Stimulated activated CD4-positive, alpha-beta T cell treated with anti-CD3 and anti-CD28 coated beads, Interleukin-4, amount 100 ng/mL, for 1 hour (primary cell): ENCODE results near the gene ATP10A.

ENCODE experiments used
- DNase-seq: peaks from one replicate; pipeline ENCODE4 v3.0.0-alpha.2; 2020

Gene ATP10A

GRCh38 chr15:25824618-25825017 lies 38.5 kb downstream of the ATP10A start:
- no peak for DNase-seq

DNA sequence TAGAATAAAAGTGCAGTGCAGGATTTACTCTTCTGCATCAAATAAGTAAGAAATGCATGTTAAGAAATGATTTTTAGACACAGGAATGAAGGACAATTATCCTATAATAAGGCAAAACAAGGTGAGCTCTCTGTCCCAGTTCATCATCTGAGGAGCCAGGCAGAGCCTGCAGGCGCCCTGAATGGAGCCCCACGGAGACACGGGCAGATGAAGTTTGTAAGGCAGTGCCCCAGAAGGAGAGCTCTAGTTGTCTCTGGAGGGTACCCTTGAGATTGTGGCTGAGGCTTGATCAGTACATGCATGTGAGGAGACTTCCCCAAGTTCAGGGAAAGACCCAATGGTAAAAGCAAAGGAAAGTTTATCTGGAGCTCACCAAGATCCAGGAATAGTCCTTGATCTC lies 50.3 kb downstream of the ATP10A start:
- DNase-seq: no peak

DNA sequence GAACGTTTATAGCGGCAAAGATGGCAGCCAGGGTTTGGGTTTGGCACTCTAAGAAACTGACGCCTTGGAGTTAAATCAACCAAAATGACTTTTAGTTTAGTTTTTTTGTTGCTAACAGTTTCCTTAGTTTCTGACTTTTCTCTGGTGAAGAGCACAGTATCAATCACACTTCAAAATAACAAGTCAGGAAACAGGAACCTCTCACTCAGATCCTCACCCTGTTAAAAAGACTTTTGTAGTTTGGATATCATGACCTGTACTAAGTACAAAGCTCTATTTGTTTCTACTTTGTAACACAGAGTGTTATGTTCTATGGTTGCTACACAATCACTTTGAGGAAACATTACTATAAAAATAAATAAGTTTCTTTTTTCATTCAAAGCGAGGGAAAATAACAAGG lies 51.1 kb downstream of the ATP10A start:
- DNase-seq: no peak

- no peak for DNase-seq
Observed at GRCh38 chr15:25811481-25811906, 51.6 kb downstream of the ATP10A start.

DNA sequence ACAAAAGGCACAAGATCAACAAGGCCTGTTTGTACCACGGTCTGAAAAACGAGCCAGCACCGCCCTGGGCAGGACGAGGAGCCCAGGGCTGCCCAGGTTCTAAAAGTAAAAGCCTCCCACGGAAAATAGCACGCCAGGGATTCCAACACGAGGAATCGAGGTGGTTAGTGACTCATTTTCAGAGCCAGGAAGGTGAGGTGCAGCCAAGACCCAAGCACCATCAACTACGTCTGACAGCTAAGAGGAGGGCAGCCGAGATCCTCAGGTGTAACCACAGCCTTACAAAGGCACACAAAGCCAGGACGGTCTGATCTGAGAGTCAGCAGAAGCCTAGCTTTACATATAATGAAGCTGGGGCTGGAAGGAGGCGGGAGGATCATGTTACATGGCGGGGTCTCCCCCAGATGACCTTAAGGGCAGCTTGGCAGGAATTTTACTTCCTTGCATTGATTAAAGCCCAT lies 52.5 kb downstream of the ATP10A start:
- DNase-seq: no peak

DNA sequence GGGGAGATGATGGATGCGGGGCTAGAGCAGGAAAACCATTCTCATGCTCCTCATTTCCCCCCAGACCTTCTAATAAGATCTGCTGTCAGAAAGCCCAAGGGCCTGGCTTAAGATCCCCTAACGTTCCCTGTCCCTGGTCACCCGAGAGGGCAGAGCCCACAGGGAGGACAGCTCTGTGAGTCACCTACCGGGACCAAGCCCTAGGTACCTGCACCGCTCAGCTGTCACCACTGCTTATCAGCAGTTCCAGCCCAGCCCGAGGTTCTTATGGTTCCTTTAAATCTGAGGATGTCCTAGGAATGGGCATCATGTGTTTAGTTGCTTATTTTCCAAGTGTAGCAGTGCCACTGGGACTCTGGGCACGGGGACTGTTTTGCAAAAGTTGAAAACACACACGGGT lies 53.0 kb downstream of the ATP10A start:
- no peak for DNase-seq

DNA sequence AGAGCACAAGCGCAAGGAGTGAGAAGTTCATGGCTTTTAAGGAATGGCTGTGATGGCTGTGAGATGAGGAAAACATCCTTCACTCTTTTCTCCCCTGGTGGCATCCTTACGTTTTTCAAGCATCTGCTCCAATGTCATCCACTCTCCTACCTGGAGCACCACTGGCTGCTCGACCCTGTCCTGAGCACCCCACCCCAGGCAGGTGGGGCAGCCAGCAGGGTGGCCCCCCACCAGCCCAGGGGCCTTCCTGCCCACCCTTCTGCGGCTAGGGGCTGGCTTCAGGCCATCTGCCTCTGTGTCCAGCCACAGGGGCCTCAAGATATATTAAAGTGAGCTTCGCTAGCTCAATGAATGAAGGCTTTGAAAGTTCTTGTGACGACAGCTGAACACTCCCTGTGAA lies 56.1 kb downstream of the ATP10A start:
- no peak for DNase-seq

- DNase-seq: no peak
Observed at GRCh38 chr15:25805031-25805430, 58.1 kb downstream of the ATP10A start.

- DNase-seq: no peak
Observed at GRCh38 chr15:25804451-25804850, 58.7 kb downstream of the ATP10A start.

- no peak for DNase-seq
Observed at GRCh38 chr15:25803541-25803940, 59.6 kb downstream of the ATP10A start.

- DNase-seq: no peak
Observed at GRCh38 chr15:25803036-25803435, 60.1 kb downstream of the ATP10A start.

DNA sequence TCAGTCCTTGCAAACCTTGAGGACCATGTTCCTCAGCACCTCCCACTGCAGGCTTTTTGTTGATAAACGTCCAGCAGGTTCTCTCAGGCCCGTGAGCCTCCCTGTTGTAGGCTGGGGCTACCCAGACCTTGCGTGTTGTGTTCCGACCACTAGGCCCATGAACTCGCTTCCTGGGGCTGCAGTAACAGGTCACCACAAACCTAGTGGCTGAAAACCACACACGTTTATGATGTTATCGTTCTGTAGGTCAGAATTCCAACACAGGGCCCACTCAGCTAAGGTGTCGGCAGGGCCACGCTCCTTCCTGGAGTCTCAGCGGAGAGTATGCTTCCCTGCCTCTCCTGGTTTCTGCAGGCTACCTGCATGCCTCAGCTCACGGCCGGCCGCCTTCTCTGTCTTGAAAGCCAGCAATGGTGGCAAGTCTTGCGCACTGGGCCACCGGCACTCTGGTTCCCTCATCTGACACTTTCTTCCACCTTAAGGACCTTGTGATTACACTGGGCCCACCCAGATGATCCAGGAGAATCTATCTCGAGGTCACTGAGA lies 60.8 kb downstream of the ATP10A start:
- no peak for DNase-seq

GRCh38 chr15:25801586-25802284 lies 61.4 kb downstream of the ATP10A start:
- no peak for DNase-seq

- no peak for DNase-seq
Observed at GRCh38 chr15:25800761-25801515, 62.2 kb downstream of the ATP10A start.

DNA sequence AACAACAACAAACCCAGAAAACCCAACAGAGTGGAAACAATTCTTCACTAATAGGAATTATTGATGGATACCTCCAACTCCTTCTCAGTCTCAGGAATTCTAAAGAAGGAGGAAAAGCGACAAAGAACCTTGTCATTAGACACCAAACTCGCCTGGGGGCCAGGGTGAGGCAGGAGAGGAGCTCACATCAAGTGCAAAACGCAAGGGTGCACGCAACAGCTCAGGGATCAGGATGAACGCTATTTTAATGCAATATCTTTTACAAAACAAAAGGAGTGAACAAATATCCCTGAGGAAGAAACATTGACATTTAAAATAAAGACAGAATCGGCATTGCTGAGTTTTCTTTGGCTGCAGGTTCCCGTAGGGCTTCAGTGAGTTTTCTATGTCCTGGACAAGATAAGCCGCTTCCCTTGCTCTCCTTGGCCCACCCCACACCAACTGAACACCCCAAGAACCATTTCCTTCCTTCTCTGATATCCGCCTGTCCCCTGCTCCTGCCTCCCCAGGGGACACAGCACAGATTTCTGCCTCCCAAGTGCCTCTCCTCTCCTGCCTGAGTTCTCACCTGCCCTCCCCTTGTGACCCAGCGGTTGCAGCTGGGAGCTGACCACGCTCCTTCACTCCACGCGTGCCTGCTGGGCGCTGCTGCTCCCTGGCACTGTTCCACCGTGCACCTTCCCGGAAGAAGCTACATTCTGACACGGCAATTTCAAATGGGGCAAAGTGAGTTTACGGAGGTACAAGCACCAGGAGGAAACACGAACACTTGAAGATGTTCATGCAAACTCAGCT lies 63.0 kb downstream of the ATP10A start:
- DNase-seq: no peak

- no peak for DNase-seq
Observed at GRCh38 chr15:25797936-25798901, 64.9 kb downstream of the ATP10A start.

DNA sequence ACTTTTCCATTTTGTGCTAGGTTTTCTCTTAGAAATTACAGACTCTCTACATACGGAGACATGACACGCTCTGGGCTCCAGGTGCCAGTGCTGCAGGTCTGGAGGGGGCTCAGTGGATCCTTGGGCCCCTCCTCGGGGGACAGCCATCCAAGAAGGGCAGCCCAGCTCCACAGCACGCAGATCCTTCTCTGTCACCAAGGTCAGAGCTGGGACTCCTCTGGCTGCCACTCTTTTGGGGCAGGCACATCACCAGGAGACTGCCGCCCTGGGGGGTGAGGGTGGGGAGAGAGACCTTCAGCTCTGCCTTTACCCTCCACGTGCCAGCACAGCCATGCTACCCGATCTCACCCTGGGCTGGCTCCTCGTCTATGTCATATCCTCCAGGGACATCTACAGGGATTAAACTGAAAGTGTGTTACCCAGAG lies 65.6 kb downstream of the ATP10A start:
- no peak for DNase-seq

GRCh38 chr15:25797035-25797434 lies 66.1 kb downstream of the ATP10A start:
- DNase-seq: no peak

- DNase-seq: no peak
Observed at GRCh38 chr15:25796395-25796794, 66.7 kb downstream of the ATP10A start.

DNA sequence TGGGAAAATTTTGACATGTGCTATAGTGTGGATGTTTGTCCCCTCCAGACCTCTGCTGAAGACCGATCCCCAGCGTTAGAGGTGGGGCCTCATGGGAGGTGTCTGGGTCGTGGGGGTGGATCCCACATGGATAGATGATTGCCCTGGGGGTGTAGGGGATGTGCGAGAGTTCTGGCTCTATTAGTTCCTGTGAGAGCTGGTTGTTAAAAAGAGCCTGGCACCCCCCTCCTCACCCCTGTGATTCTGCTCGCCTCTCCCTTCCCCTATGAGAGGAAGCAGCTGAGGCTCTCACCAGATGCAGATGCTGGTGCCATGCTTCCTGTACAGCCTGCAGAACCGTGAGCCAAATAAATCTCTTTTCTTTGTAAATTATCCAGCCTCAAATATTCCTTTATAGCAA lies 67.4 kb downstream of the ATP10A start:
- no peak for DNase-seq

- DNase-seq: no peak
Observed at GRCh38 chr15:25795061-25795460, 68.1 kb downstream of the ATP10A start.
